SH-SY5Y (cell line): Measurements from ENCODE around the gene PATL2.

Experiments used
- GATA2 ChIP-seq: IDR thresholded peaks from 2 replicates; pipeline ENCODE4 v1.6.1; 2011; ENCODE audit warnings: mild to moderate bottlenecking, low read depth, low read length
- GATA3 ChIP-seq: IDR thresholded peaks from 2 replicates; pipeline ENCODE4 v1.6.1; 2011; ENCODE audit warnings: low read depth, mild to moderate bottlenecking, low read length, moderate library complexity

DNA sequence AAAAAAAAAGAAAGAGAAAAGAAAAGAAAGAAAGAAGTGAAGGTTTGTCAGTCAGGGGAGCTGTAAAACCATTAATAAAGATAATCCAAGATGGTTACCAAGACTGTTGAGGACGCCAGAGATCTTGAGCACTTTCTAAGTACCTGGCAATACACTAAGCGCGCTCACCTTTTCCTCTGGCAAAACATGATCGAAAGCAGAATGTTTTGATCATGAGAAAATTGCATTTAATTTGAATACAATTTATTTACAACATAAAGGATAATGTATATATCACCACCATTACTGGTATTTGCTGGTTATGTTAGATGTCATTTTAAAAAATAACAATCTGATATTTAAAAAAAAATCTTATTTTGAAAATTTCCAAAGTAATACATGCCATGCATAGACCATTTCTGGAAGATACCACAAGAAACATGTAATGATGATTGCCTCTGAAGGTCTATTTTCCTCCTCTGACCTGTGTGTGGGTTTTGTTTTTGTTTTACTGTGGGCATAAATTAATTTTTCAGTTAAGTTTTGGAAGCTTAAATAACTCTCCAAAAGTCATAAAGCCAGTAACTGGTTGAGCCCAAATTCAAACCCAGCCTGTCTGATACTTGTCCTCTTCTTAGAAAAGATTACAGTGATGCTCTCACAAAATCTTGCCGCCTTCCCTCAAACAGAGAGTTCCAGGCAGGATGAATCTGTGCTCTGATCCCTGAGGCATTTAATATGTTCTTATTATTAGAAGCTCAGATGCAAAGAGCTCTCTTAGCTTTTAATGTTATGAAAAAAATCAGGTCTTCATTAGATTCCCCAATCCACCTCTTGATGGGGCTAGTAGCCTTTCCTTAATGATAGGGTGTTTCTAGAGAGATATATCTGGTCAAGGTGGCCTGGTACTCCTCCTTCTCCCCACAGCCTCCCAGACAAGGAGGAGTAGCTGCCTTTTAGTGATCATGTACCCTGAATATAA is 2.2 kb upstream of the PATL2 start:
- TF ChIP-seq GATA3 (no peak), GATA2 (no peak)
